ENCODE data around the gene C19orf81. TPM values are rescaled to one million over a fixed set of nuclear protein-coding genes. Genes with fewer than 3 reads are reported as not detected.

The C19orf81 gene
- total and polyA plus RNA-seq, 5 donors from 2014 or later = not detected

DNA sequence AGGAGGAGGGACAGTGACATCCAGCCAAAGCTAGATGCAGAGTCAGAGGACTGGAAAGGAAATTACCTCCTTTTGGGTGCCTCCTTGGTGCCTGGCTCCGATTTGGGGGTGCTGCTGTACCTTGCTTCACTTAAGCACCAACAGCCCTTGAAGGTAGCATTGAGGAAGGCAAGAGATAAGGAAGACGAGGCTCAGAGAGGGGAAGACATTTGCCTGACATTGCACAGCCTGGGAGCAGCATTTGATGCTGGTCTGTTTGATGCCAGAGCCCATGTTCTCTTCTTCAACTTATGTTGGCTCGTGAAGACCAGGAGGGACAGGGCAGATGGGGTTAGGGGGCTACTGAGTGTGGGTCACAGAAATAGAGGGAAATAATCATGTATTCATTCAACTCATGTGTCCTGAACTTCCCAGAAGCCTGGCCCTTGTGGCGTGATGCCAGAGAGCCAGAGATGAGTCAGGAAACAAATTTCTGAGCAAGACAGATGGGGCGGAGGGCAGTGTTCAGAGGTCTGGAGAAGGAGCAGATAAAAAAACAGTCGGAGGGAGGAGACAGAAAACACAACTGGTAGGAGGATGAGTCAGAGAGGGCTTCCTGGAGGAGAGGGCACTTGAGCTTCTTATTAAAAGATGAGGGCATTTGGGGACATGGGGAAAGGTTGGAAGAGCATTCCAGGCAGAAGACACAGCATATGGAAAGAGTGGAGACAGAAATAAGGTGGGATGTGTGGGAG lies 3.0 kb upstream of the C19orf81 start:
- H3K36me3 Mint-ChIP-seq = no peaks in the 10 kb centered on the region
- Histone ChIP-seq H3K36me3 (ENCODE audit: control insufficient read depth, insufficient read depth, low read length) (no peaks in the 10 kb centered on the region), H3K27ac (ENCODE audit: insufficient read depth, low read length, poor library complexity, severe bottlenecking) (no peak overlapping the region), H3K27me3 (ENCODE audit: control insufficient read depth, insufficient read depth, low read length) (peaks cover 7% of the 10 kb centered on the region), H3K4me1 (ENCODE audit: control insufficient read depth, insufficient read depth, low read length, poor library complexity, severe bottlenecking) (no peaks in the 10 kb centered on the region), H3K9me3 (ENCODE audit: control insufficient read depth in 2 of 2, low read length in 2 of 2) (no peaks in the 10 kb centered on the region), H3K4me3 (ENCODE audit: low read depth, low read length) (no peak overlapping the region)
- no peak overlapping the region for H3K4me3 Mint-ChIP-seq
- H3K27ac Mint-ChIP-seq = no peak overlapping the region
- H3K4me1 Mint-ChIP-seq = no peaks in the 10 kb centered on the region
- H3K9me3 Mint-ChIP-seq = peaks cover 0 to 5% (median 0%) of the 10 kb centered on the region in 7 donors
- DNase-seq (no peak), ATAC-seq (ENCODE audit: low read depth in 2 of 2) (no peak)
- peaks cover 7% of the 10 kb centered on the region for H3K27me3 Mint-ChIP-seq

DNA sequence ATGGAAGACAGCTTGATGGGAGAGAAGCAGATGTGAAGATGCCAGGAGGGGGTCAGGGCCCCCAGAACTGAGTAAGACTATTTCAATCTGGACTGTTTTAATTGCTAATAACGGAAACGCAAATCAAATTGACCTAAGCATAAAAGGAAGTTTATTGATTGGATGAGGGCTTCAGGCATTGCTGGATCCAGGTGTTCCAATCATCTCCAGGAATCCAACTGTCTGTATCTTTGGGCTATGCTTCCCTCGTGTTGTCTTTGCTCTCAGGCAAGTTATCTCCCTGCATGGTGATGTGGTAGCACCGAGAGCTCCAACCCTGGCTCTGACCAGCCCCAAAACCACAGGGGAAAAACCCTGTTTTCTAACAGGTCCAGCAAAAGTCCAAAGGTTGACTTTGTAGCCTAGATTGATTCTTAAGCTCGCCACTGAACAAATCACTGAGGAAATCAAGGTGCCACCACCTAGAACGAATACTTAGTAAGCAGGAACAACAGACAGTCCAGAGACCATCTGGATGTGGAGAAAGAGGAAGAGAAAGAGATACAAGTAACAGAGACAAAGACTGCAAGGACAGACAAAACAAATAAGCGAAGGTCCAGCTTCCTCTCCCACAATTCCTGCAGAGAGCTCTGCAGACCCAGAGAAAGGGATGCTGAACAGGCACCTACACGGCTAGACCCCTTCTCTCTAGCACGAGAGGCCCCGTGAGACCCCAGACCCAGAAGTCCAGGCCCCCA lies 1.2 kb upstream of the C19orf81 start:
- ATAC-seq (ENCODE audit: low read depth in 2 of 2) (no peak), DNase-seq (no peak)
- Mint-ChIP-seq H3K9me3 (peaks cover 0 to 6% (median 0%) of the 10 kb centered on the region in 7 donors), H3K4me1 (no peaks in the 10 kb centered on the region), H3K27ac (no peak overlapping the region), H3K36me3 (no peaks in the 10 kb centered on the region), H3K4me3 (no peak overlapping the region), H3K27me3 (peaks cover 8% of the 10 kb centered on the region)
- no peak overlapping the region for H3K27ac ChIP-seq (ENCODE audit: insufficient read depth, low read length, poor library complexity, severe bottlenecking)
- peaks cover 3% of the 10 kb centered on the region for H3K27me3 ChIP-seq (ENCODE audit: control insufficient read depth, insufficient read depth, low read length)
- H3K4me1 ChIP-seq (ENCODE audit: control insufficient read depth, insufficient read depth, low read length, poor library complexity, severe bottlenecking) = no peaks in the 10 kb centered on the region
- H3K9me3 ChIP-seq (ENCODE audit: control insufficient read depth in 2 of 2, low read length in 2 of 2) = no peaks in the 10 kb centered on the region
- no peaks in the 10 kb centered on the region for H3K36me3 ChIP-seq (ENCODE audit: control insufficient read depth, insufficient read depth, low read length)
- no peak overlapping the region for H3K4me3 ChIP-seq (ENCODE audit: low read depth, low read length)

DNA sequence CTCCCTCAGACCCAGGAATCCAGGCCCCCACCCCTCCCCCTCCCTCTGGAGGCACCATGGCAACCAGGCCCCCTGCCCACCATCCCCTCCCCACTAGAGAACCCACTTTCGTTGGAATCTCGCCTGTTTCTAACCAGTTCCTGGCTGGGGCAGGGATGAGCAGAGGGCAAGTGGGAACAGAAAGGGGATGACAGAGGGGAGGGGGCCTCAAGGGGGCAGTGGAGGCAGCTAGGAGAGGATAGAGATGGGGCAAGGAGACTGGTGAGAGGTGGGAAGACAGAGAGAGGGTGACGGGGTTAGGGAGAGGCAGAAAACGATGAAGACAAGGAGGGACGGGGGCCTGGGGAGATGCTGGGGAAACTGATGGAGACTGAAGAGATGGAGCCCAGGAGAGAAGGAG lies 586 bp upstream of the C19orf81 start:
- Mint-ChIP-seq H3K27ac (no peak overlapping the region), H3K36me3 (no peaks in the 10 kb centered on the region), H3K4me1 (no peaks in the 10 kb centered on the region), H3K9me3 (peaks cover 0 to 8% (median 0%) of the 10 kb centered on the region in 7 donors), H3K4me3 (no peak overlapping the region), H3K27me3 (peaks cover 10% of the 10 kb centered on the region)
- no peaks in the 10 kb centered on the region for H3K36me3 ChIP-seq (ENCODE audit: control insufficient read depth, insufficient read depth, low read length)
- no peak overlapping the region for H3K27ac ChIP-seq (ENCODE audit: insufficient read depth, low read length, poor library complexity, severe bottlenecking)
- no peaks in the 10 kb centered on the region for H3K9me3 ChIP-seq (ENCODE audit: control insufficient read depth in 2 of 2, low read length in 2 of 2)
- H3K4me1 ChIP-seq (ENCODE audit: control insufficient read depth, insufficient read depth, low read length, poor library complexity, severe bottlenecking) = no peaks in the 10 kb centered on the region
- H3K4me3 ChIP-seq (ENCODE audit: low read depth, low read length) = no peak overlapping the region
- ATAC-seq (ENCODE audit: low read depth in 2 of 2) (no peak), DNase-seq (no peak)
- H3K27me3 ChIP-seq (ENCODE audit: control insufficient read depth, insufficient read depth, low read length) = peaks cover 3% of the 10 kb centered on the region

DNA sequence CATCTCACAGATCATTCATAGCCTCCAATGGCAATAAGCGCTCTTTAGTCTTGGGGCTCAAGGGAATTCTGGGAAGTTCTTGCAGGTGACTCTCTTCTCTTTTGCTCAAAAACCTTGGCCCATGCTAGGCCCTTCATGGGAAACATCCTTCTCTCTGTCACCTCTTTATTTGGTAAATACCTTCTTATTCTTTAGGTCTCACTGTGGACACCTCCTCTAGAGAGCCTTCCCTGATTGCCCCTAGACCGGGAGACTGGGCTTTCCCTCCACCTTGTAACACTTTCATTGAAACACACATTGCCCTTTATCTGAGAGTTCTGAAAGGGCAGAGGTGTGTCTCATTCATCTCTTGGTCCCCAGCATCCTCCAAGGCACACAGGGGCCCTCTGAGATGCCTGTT lies 1.9 kb downstream of the C19orf81 start:
- Histone ChIP-seq H3K27ac (ENCODE audit: insufficient read depth, low read length, poor library complexity, severe bottlenecking) (no peak overlapping the region), H3K4me1 (ENCODE audit: control insufficient read depth, insufficient read depth, low read length, poor library complexity, severe bottlenecking) (no peaks in the 10 kb centered on the region), H3K27me3 (ENCODE audit: control insufficient read depth, insufficient read depth, low read length) (no peaks in the 10 kb centered on the region), H3K36me3 (ENCODE audit: control insufficient read depth, insufficient read depth, low read length) (no peaks in the 10 kb centered on the region), H3K9me3 (ENCODE audit: control insufficient read depth in 2 of 2, low read length in 2 of 2) (peaks cover 0 to 4% of the 10 kb centered on the region in 2 experiments), H3K4me3 (ENCODE audit: low read depth, low read length) (no peak overlapping the region)
- no peaks in the 10 kb centered on the region for H3K36me3 Mint-ChIP-seq
- H3K4me3 Mint-ChIP-seq = no peak overlapping the region
- H3K27me3 Mint-ChIP-seq = peaks cover 21% of the 10 kb centered on the region
- no peaks in the 10 kb centered on the region for H3K4me1 Mint-ChIP-seq
- peaks cover 0 to 12% (median 8%) of the 10 kb centered on the region in 7 donors for H3K9me3 Mint-ChIP-seq
- no peak overlapping the region for H3K27ac Mint-ChIP-seq
- DNase-seq = no peak
- no peak for ATAC-seq (ENCODE audit: low read depth in 2 of 2)

DNA sequence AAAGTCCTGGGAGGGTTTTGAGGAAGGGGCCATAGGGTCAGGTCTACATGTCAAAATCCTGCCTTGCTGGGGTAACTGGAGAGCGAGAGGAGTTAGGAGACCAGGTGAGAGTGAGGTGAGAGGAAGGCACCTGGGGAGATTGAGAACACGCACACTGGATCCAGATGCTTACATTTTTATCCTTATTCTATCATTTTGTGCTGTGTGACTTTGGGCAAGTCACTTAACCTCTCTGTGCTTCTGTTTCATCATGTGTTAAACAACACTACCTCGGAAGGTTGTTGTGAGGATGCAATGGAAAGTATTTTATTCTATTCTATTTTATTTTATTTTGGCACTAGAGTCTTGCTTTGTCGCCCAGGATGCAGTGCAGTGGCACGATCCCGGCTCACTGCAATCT lies 3.5 kb downstream of the C19orf81 start:
- H3K4me3 ChIP-seq (ENCODE audit: low read depth, low read length) = no peak overlapping the region
- H3K9me3 ChIP-seq (ENCODE audit: control insufficient read depth in 2 of 2, low read length in 2 of 2) = peaks cover 3 to 7% of the 10 kb centered on the region in 2 experiments
- ATAC-seq (ENCODE audit: low read depth in 2 of 2) = no peak
- H3K36me3 ChIP-seq (ENCODE audit: control insufficient read depth, insufficient read depth, low read length) = no peaks in the 10 kb centered on the region
- Mint-ChIP-seq H3K9me3 (peaks cover 0 to 14% (median 9%) of the 10 kb centered on the region in 7 donors), H3K4me1 (peaks cover 0 to 5% (median 4%) of the 10 kb centered on the region in 4 donors), H3K4me3 (no peak overlapping the region), H3K27me3 (peaks cover 29% of the 10 kb centered on the region), H3K27ac (no peak overlapping the region), H3K36me3 (no peaks in the 10 kb centered on the region)
- no peak overlapping the region for H3K27ac ChIP-seq (ENCODE audit: insufficient read depth, low read length, poor library complexity, severe bottlenecking)
- DNase-seq = no peak
- H3K4me1 ChIP-seq (ENCODE audit: control insufficient read depth, insufficient read depth, low read length, poor library complexity, severe bottlenecking) = peaks cover under 1% of the 10 kb centered on the region
- H3K27me3 ChIP-seq (ENCODE audit: control insufficient read depth, insufficient read depth, low read length) = peaks cover 7% of the 10 kb centered on the region

DNA sequence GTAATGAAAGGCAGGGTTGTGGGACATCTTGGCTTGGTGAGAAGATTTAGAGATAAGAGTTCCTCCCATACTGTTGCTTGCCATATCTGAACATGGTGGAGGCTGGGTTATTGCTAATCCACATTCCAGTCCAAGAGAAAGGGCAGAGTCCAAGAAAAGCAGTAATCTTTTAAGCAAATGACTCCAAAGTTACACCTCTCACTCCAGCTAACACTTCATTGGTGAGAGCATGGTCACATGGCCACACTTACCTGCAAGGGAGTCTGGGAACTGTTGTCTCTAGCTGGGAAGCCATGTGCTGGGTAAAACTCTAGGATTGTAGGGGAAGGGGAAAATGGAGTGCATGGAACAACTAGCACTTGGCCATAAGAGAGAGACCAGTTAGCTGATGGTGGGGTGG lies 5.6 kb downstream of the C19orf81 start:
- Mint-ChIP-seq H3K4me1 (peaks cover 6 to 17% (median 10%) of the 10 kb centered on the region in 4 donors), H3K9me3 (peaks cover 0 to 19% (median 9%) of the 10 kb centered on the region in 7 donors), H3K27me3 (peaks cover 39% of the 10 kb centered on the region), H3K36me3 (no peaks in the 10 kb centered on the region), H3K4me3 (no peak overlapping the region), H3K27ac (no peak overlapping the region)
- H3K27ac ChIP-seq (ENCODE audit: insufficient read depth, low read length, poor library complexity, severe bottlenecking) = no peak overlapping the region
- H3K4me3 ChIP-seq (ENCODE audit: low read depth, low read length) = no peak overlapping the region
- peaks cover 16% of the 10 kb centered on the region for H3K4me1 ChIP-seq (ENCODE audit: control insufficient read depth, insufficient read depth, low read length, poor library complexity, severe bottlenecking)
- ATAC-seq (ENCODE audit: low read depth in 2 of 2) (no peak), DNase-seq (no peak)
- H3K36me3 ChIP-seq (ENCODE audit: control insufficient read depth, insufficient read depth, low read length) = no peaks in the 10 kb centered on the region
- peaks cover 7% of the 10 kb centered on the region for H3K27me3 ChIP-seq (ENCODE audit: control insufficient read depth, insufficient read depth, low read length)
- H3K9me3 ChIP-seq (ENCODE audit: control insufficient read depth in 2 of 2, low read length in 2 of 2) = peaks cover 3 to 13% of the 10 kb centered on the region in 2 experiments

DNA sequence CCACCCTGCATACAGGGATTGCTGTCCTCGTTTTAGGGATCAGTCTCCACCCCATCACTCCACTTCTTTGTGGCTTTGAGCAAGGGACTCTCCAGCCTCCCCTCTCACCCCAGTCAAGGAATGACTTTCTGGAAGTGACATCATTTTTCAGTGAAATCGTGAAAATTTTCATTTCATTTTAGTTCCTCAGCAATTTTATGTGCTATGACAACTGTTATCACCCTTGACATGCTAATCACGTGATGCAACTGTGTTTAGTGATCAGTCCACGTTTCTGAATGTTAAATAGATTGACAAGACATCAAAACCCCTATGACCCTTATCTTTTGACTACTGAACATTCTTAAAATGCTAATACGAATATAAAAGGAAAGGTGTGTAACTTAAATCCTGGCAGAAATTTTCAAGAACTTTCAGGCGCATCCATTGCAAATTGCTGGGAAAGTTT lies 8.0 kb downstream of the C19orf81 start:
- Histone ChIP-seq H3K36me3 (ENCODE audit: control insufficient read depth, insufficient read depth, low read length) (no peaks in the 10 kb centered on the region), H3K4me3 (ENCODE audit: low read depth, low read length) (no peak overlapping the region), H3K27me3 (ENCODE audit: control insufficient read depth, insufficient read depth, low read length) (peaks cover 7% of the 10 kb centered on the region), H3K4me1 (ENCODE audit: control insufficient read depth, insufficient read depth, low read length, poor library complexity, severe bottlenecking) (peaks cover 16% of the 10 kb centered on the region), H3K27ac (ENCODE audit: insufficient read depth, low read length, poor library complexity, severe bottlenecking) (no peak overlapping the region), H3K9me3 (ENCODE audit: control insufficient read depth in 2 of 2, low read length in 2 of 2) (peaks cover 3 to 13% of the 10 kb centered on the region in 2 experiments)
- Mint-ChIP-seq H3K9me3 (peaks cover 0 to 21% (median 8%) of the 10 kb centered on the region in 7 donors), H3K36me3 (no peaks in the 10 kb centered on the region), H3K4me3 (peak overlapping the region in 3 of 4 donors; percentile 45 to 59 (median 48)), H3K27ac (no peak overlapping the region), H3K27me3 (peaks cover 45% of the 10 kb centered on the region), H3K4me1 (peaks cover 6 to 20% (median 10%) of the 10 kb centered on the region in 4 donors)
- DNase-seq (no peak), ATAC-seq (ENCODE audit: low read depth in 2 of 2) (no peak)

Measured in CD4-positive, CD25-positive, alpha-beta regulatory T cell (primary cell).